GM18873 (cell line): Measurements from ENCODE around the gene TXNRD2.

Experiments used
- ATAC-seq: cut with Tn5 transposase; IDR thresholded peaks from one replicate; pipeline ENCODE4 v1.9.1; 2021; ENCODE audit warnings: mild to moderate bottlenecking, moderate library complexity, moderate number of reproducible peaks; ENCODE audit not compliant: unreplicated experiment, low FRiP score

TXNRD2 gene

GRCh38 chr22:19870153-19871022 is 71.2 kb downstream of the TXNRD2 start:
- no peak for ATAC-seq

GRCh38 chr22:19869497-19870152 is 72.0 kb downstream of the TXNRD2 start:
- ATAC-seq = no peak

GRCh38 chr22:19868773-19869471 is 72.7 kb downstream of the TXNRD2 start:
- ATAC-seq = no peak

GRCh38 chr22:19868333-19868732 is 73.3 kb downstream of the TXNRD2 start:
- ATAC-seq = no peak

GRCh38 chr22:19867617-19868016 is 74.0 kb downstream of the TXNRD2 start:
- ATAC-seq = no peak

DNA sequence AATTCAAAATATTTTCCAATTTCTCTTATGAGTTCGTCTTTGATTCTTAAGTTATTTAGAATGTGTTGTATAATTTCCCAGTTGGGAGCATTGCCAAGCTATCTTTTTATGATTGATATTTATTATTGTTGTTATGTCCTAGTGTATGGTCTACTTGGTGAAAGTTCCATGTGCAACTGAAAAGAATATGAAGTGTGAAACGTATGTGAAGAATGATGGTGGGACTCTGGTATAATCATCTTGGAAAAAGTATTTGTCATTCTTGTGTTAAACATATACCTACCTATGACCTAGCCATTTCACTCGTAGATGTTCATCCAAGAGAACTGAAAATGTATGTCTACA is 75.0 kb downstream of the TXNRD2 start:
- ATAC-seq = no peak

DNA sequence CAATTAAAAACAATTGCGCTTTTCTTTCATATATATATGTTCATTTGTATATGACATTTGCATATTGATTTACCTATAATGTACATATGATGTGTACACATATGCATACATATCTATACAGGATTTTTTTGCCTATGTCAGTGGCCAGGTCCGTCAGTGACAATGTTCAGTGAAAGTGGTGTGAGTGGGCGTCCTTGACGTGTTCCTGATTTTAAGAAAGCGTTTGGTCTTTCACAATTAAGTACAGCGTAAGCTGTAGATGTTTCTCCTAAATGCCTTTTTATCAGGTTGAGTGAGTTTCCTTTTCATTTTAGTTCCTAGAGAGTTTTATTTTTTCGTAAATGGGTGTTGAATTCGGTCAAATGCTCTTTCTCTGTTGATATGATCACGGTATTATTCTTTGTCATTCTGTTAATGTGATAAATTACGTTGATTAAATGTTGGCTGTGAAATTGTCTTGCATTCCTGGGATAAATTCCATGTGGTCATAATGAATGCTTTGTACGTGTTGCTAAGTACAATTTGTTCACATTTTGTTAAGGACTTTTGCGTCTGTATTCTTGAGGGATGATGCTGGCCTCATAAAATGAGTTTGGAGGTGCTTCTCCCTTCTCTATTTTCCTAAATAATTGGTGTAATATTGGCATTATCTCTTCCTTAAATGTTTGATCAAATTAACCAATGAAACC is 76.3 kb downstream of the TXNRD2 start:
- ATAC-seq = no peak

- no peak for ATAC-seq
Observed at GRCh38 chr22:19864538-19865106, 77.0 kb downstream of the TXNRD2 start.

DNA sequence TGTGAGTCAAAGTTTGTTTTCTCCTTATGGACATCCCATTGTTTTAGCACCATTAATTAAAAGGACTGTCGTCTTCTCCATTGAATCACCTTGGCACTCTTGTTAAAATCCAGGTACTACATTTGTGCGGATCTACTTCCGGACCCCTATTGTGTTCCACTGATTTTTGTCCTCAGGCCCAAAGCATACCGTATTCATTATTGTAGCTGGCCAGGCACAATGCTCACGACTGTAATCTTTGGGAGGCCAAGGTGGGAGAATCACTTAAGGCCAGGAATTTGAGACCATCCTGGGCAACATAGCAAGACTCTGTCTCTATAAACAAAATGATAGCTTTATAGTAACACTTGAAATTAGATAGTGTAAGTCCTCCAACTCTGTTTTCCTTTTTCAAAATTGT is 78.0 kb downstream of the TXNRD2 start:
- ATAC-seq = no peak

DNA sequence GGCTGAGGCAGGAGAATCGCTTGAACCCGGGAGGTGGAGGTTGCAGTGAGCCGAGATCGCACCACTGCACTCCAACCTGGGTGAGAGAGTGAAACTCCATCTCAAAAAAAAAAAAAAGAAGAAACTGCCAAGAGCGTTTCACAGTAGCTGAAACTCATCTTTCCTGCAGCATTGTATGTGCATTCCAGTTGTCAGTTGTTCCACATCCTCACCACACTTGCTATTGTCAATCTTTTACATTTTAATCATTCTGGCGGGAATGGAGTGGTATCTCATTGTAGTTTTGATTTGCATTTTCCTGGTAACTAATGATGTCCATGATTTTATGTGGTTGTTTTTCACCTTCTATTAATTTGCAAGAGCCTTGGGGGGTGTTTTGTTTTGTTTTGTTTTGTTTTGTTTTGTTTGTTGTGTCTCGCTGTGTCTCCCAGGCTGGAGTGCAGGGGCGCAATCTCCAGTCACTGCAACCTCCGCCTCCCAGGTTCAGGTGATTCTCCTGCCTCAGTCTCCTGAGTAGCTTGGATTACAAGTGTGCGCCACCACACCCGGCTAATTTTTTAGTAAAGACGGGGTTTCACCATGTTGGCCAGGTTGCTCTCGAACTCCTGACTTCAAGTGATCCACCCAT is 78.9 kb downstream of the TXNRD2 start:
- ATAC-seq = no peak

- ATAC-seq = no peak
Observed at GRCh38 chr22:19859861-19860510, 81.6 kb downstream of the TXNRD2 start.

- ATAC-seq = no peak
Observed at GRCh38 chr22:19857382-19857781, 84.2 kb downstream of the TXNRD2 start.

DNA sequence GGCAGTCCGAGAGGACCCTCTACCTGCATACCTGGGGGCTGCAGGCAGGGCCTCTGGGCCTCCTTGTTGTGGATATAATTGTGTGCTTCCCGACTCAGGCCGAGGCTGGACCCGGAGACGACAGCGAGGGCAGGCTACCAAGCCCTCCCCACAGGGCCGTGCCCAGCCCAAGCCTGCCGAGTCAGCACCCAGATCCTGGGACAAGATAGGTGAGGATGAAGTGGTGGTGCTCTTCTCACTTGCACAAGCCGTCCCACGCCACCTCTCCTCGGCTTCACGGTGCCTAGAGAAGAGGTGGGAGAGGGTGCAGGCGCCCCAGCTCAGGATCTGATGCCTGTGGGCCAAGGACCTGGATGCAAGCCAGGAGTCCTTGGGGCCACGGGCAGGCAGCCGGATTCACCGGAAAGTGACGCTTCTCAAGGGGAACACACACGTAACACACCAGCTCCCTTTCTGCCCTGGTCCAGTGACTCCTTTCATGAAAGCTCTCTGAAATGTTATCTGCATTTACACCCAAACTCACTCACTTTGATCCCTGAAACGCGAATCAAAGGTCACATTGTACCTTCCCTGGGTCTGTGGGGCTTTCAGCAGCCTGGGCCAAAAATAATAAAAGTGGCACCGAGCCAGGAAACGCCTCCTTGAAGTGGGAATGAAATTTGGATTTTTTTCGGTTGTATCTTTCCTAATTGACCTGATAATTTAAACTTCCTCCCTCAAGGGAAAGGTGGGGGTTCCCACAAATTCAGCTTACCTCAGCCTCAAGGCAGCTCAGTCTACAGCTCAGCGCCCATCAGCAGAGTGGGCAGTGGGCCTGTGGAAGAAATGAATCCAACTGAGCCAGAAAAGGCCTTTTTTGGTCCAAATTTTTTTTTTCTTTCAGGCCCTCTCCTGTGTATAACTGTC is 85.9 kb downstream of the TXNRD2 start:
- ATAC-seq = peak; percentile 30

GRCh38 chr22:19854778-19855503 is 86.7 kb downstream of the TXNRD2 start, which contains the start of the genes GNB1L and RTL10:
GNB1L (minus strand) TSS chr22:19854874; CDS start chr22:19821355, 33,519 bp downstream.
RTL10 (minus strand) TSS chr22:19854874; CDS start chr22:19852261, 2,613 bp downstream.
- peak; percentile 61 for ATAC-seq

GRCh38 chr22:19853879-19854777 is 87.5 kb downstream of the TXNRD2 start:
- ATAC-seq = no peak

DNA sequence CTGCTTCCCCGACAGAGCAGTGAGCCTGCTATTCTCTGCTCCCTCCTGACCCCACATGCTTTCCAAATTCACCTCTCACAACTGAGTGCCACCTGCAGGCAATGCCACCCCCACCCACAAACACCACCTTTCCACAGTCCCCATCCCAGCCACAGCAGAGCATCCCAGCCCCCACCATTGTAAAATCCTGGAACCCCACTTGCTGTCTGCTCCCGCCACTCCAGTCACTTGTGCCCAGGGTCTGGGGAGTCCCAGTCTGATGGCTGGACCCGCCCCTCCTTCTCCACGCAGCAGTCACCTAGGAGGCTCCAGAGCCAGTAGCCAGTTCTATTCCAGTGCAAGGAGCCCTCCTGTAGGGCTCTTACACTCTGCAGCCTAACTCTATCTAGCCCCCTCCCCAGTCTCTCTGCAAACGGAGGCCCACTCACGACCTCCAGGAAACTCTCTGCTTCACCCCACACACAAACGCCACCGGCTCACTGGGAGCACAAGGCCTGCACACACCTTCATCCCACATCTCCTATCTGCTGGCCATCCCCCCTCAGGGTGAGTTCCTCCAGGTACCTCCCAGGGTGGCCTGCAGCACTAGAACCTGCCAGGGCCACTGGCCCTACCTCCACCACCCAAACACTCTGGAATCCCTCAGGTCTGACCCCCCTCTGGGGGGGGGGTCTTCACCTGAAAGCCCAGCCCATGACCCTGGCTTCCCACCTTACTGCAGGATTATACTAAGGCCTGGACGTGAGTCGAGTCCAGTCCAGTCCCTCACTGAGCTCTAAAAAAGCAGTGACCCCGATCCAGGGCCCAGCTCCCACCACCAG is 88.3 kb downstream of the TXNRD2 start:
- ATAC-seq = no peak
